ENCODE measurements around the gene ST8SIA5. TPM values are rescaled to one million over a fixed set of nuclear protein-coding genes. Genes with fewer than 3 reads are reported as not detected.

ST8SIA5 gene
- total RNA-seq, 1 experiment from 2014 or later: 0.54 TPM

DNA sequence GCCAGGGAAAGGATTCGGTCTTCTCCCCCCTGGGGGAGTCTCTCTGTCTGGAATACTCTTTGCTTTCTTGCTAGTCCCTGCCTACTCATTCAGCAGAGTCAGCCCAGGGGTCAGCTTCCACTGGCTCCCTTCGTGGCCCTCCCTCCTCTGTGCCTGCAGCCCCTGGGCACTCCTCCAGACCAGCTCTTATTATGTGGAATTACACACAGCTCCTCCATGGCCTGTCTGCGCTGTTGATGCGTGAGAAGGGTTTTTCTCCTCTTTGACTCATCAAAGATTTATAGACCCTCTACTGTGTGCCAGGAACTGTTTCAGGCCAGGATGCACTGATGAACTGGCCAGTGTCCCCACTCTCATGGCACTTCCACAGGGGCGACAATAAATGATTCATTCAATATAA is 44.4 kb downstream of the ST8SIA5 start:
- H2AFZ ChIP-seq (ENCODE audit: low read depth, low read length, poor library complexity, severe bottlenecking): no peak overlapping the region
- BruUV-seq (replicated peaks): no TSS peak
- H3K27me3 ChIP-seq (ENCODE audit: insufficient read depth, low read length): no peaks in the 10 kb centered on the region
- H3K4me3 ChIP-seq (replicated peaks in 1 of 2; ENCODE audit: low read depth in 1 of 2, low read length in 2 of 2): no peak overlapping the region
- DNase-seq (ENCODE audit: low read depth, low spot score) (no peak), ATAC-seq (no peak)
- H3K9ac ChIP-seq (ENCODE audit: low read length): no peak overlapping the region
- H3K27ac ChIP-seq (ENCODE audit: low read depth, low read length): no peak overlapping the region
- no peaks in the 10 kb centered on the region for H3K36me3 ChIP-seq (ENCODE audit: control insufficient read depth in 1 of 2, insufficient read depth in 2 of 2, low read length in 2 of 2)
- no peaks in the 10 kb centered on the region for H4K20me1 ChIP-seq (ENCODE audit: insufficient read depth)
- H3K9me2 ChIP-seq (ENCODE audit: insufficient read depth): no peaks in the 10 kb centered on the region
- CTCF ChIA-PET: no interaction called here
- H3K79me2 ChIP-seq (ENCODE audit: insufficient read depth, low read length): no peaks in the 10 kb centered on the region
- H3K4me2 ChIP-seq (ENCODE audit: low read length): no peak overlapping the region
- H3K4me1 ChIP-seq (ENCODE audit: control insufficient read depth in 1 of 2, insufficient read depth in 2 of 2, low read length in 2 of 2): peaks cover 2 to 10% of the 10 kb centered on the region in 2 experiments; a peak in 3 of 4 replicates
- H3K9me3 ChIP-seq (ENCODE audit: control insufficient read depth in 1 of 2, insufficient read depth in 1 of 2, low read depth in 1 of 2, low read length in 2 of 2): no peaks in the 10 kb centered on the region
- POLR2A ChIA-PET: no interaction called here
- intact Hi-C loops (cut with micrococcal nuclease): no loop called here
- TF ChIP-seq JUND (IDR thresholded peaks at IDR 0.05) (no peak), SP1 (IDR thresholded peaks at IDR 0.05; ENCODE audit: low read depth) (no peak), EZH2phosphoT487 (IDR thresholded peaks at IDR 0.05; ENCODE audit: borderline replicate concordance) (no peak), EGR1 (IDR thresholded peaks at IDR 0.05; ENCODE audit: low read depth) (no peak), POLR2A (IDR thresholded peaks at IDR 0.05; ENCODE audit: borderline replicate concordance, extremely low read depth, insufficient read depth, insufficient read length) (no peak), ELF1 (IDR thresholded peaks at IDR 0.05; ENCODE audit: borderline replicate concordance, low read depth) (no peak), CBX3 (IDR thresholded peaks at IDR 0.05; ENCODE audit: low read depth) (no peak)
- RAD21 ChIA-PET (ENCODE audit: low non-redundant PET in 1 of 2, low total read pairs in 2 of 2, uncharacterized antibody in 2 of 2, unreplicated experiment in 2 of 2): no interaction called here

DNA sequence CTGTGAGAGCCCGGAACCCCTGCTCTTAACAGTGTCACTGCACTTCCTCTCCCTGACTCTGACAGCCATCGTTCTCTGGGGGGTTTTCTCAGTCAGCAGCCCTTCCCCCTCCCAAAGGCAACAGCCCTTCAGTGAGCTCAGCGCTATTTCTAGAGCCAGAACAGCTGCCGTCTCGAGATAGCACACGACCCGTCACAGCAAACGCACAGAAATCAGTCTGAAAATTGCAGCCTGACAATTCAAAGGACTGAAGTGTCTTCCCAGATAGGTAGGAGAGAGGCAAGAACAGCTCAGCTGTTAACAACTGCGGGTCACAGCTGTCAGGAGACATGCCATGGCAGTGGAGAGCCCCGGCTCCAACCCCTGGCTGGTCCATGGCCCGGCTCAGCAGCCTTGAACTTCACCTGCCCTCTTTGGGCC is 45.4 kb downstream of the ST8SIA5 start:
- no TSS peak for BruUV-seq (replicated peaks)

More for the DNA sequence above, 45.4 kb downstream of the ST8SIA5 start:
- H3K9me2 ChIP-seq (ENCODE audit: insufficient read depth): no peaks in the 10 kb centered on the region
- RAD21 ChIA-PET (ENCODE audit: low non-redundant PET in 1 of 2, low total read pairs in 2 of 2, uncharacterized antibody in 2 of 2, unreplicated experiment in 2 of 2): no interaction called here
- DNase-seq (ENCODE audit: low read depth, low spot score) (no peak), ATAC-seq (no peak)
- no peaks in the 10 kb centered on the region for H3K27me3 ChIP-seq (ENCODE audit: insufficient read depth, low read length)
- no peaks in the 10 kb centered on the region for H4K20me1 ChIP-seq (ENCODE audit: insufficient read depth)
- peaks cover 11 to 19% of the 10 kb centered on the region in 2 experiments for H3K4me1 ChIP-seq (ENCODE audit: control insufficient read depth in 1 of 2, insufficient read depth in 2 of 2, low read length in 2 of 2)
- CTCF ChIA-PET: no interaction called here
- H3K27ac ChIP-seq (ENCODE audit: low read depth, low read length): no peak overlapping the region
- TF ChIP-seq, protein P1, sequence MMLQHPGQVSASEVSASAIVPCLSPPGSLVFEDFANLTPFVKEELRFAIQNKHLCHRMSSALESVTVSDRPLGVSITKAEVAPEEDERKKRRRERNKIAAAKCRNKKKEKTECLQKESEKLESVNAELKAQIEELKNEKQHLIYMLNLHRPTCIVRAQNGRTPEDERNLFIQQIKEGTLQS (IDR thresholded peaks at IDR 0.05): no peak
- TF ChIP-seq, protein P2, sequence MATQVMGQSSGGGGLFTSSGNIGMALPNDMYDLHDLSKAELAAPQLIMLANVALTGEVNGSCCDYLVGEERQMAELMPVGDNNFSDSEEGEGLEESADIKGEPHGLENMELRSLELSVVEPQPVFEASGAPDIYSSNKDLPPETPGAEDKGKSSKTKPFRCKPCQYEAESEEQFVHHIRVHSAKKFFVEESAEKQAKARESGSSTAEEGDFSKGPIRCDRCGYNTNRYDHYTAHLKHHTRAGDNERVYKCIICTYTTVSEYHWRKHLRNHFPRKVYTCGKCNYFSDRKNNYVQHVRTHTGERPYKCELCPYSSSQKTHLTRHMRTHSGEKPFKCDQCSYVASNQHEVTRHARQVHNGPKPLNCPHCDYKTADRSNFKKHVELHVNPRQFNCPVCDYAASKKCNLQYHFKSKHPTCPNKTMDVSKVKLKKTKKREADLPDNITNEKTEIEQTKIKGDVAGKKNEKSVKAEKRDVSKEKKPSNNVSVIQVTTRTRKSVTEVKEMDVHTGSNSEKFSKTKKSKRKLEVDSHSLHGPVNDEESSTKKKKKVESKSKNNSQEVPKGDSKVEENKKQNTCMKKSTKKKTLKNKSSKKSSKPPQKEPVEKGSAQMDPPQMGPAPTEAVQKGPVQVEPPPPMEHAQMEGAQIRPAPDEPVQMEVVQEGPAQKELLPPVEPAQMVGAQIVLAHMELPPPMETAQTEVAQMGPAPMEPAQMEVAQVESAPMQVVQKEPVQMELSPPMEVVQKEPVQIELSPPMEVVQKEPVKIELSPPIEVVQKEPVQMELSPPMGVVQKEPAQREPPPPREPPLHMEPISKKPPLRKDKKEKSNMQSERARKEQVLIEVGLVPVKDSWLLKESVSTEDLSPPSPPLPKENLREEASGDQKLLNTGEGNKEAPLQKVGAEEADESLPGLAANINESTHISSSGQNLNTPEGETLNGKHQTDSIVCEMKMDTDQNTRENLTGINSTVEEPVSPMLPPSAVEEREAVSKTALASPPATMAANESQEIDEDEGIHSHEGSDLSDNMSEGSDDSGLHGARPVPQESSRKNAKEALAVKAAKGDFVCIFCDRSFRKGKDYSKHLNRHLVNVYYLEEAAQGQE (IDR thresholded peaks at IDR 0.05; ENCODE audit: low read depth): no peak
- TF ChIP-seq CEBPB (IDR thresholded peaks at IDR 0.05; ENCODE audit: low read depth) (no peak), CBX3 (IDR thresholded peaks at IDR 0.05; ENCODE audit: low read depth) (no peak), SIN3A (IDR thresholded peaks at IDR 0.05; ENCODE audit: low read depth) (no peak), FOSL1 (IDR thresholded peaks at IDR 0.05; ENCODE audit: low read depth) (no peak)
- TF ChIP-seq, protein P3, sequence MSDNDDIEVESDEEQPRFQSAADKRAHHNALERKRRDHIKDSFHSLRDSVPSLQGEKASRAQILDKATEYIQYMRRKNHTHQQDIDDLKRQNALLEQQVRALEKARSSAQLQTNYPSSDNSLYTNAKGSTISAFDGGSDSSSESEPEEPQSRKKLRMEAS (IDR thresholded peaks at IDR 0.05): no peak
- H3K4me3 ChIP-seq (replicated peaks in 1 of 2; ENCODE audit: low read depth in 1 of 2, low read length in 2 of 2): no peak overlapping the region
- no peaks in the 10 kb centered on the region for H3K9me3 ChIP-seq (ENCODE audit: control insufficient read depth in 1 of 2, insufficient read depth in 1 of 2, low read depth in 1 of 2, low read length in 2 of 2)
- H3K4me2 ChIP-seq (ENCODE audit: low read length): no peak overlapping the region
- no peaks in the 10 kb centered on the region for H3K36me3 ChIP-seq (ENCODE audit: control insufficient read depth in 1 of 2, insufficient read depth in 2 of 2, low read length in 2 of 2)
- no peak overlapping the region for H2AFZ ChIP-seq (ENCODE audit: low read depth, low read length, poor library complexity, severe bottlenecking)
- intact Hi-C loops (cut with micrococcal nuclease): no loop called here
- no peak overlapping the region for H3K9ac ChIP-seq (ENCODE audit: low read length)
- H3K79me2 ChIP-seq (ENCODE audit: insufficient read depth, low read length): no peaks in the 10 kb centered on the region
- POLR2A ChIA-PET: no interaction called here

All from HCT116 (cell line).